NCI-H1694 treated with DMSO at 0.1 percent for 48 hours (cell line): ENCODE data around the gene CD86.

ENCODE experiments used
- DNase-seq: peaks from one replicate; lab custom pipeline; 2025; lab: John Stamatoyannopoulos, UW

CD86 gene

GRCh38 chr3:122060040-122060698 is 5.0 kb downstream of the CD86 start:
- no peak for DNase-seq

GRCh38 chr3:122063908-122064307 is 8.7 kb downstream of the CD86 start:
- DNase-seq, result no peak

DNA sequence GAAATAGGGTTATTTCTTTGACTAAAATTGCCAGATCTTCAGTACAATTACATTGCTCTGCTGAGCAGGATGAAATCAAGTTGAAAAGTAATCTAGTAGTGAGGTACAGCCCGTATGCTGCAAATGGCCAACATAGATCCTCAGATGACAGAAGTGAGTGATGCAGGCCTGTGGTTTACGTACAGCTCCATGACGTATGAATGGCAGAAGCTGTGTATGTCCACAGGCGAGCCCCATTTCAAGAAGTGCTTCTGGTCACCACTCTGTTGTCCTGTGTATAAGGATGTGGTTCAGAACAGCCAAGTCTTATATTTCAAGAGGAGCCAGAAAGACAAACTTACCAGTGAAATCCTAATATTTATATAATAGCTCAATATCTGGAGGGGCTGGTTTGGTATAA is 9.2 kb downstream of the CD86 start:
- DNase-seq, result no peak

- no peak for DNase-seq
Measured at GRCh38 chr3:122066331-122067213, 11.4 kb downstream of the CD86 start.

DNA sequence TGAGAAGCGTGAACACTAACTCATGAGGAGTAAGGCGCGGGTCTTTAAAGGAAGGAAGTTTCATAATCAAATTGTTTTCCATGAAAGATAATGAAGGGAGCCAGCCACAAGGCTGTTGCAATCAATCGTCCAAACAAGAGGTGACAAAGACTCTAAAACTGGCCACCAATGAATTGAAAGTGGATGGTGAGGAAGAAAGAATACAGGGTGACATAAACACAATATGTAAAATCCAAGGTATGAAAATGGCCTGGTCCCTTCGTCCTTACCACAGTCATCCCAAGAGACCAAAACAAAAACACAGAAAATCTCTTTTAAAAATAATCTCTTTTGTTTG is 12.0 kb downstream of the CD86 start:
- DNase-seq, result no peak

DNA sequence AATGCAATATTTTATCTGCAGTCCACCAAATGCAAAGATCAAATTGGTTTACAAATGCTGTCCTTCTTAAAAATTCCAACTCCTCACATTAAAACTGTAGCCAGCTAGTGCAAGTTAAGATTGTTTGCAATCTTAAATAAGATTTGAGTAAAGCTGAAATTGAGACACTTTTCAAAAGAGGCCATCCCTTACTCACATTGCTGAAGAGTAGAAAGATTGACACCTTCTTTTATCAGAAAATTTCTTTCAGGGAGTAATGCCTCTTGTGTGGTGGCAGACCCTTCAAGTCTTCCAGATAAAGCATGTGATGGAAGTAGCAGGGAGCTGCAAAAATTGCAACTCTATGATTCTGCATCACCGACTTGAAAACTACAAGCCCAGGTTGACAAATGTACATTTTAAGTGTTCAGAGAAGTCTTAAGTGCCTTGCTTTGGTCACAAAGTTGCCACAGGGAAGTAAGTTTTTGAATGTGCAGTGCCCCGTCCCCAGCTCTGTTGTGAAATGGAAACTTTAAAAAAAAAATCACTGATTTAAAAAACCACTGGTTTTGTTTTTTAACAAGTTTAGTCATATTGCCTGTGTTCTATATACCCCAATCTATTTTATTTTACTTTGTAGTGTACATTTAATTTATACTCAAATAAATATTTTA is 12.6 kb downstream of the CD86 start:
- no peak for DNase-seq

- DNase-seq, result no peak
Measured at GRCh38 chr3:122074621-122075265, 19.6 kb downstream of the CD86 start.

DNA sequence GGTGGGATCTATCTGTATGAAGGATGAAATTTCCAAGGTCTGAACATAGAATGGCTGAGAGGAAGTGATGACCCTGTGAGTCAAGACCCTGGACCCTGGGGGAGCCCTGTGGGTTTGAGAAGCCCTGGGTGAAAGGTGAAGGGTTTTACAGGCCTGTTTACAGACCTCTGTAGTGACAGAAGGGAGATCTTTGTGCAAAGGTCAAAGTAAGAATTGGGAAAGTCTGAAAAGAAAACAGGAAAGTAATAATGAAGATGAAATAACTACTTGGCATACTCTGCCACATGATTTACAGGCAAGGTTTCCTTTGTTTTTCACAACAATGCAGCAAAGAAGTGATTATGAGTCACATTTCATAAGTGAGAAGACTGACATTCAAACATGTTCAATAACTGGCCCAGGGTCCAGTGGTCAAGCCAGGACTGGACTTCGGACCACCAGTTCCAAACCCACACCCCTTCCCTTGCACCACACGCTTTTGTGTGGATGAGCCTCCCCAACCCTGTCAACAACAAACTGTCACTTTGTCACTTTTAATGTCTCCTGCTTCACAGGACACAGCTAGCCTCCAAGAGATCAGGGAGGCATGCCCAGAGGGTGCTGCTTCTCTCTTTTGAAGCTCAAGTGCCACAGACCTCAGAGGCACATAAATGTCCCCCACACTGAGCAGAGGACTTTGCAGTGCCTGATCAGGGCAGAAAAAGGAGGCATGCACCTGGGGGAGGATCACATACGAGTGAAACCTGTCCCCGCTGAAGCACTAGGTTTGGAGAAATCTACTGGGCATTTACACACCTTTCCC is 21.5 kb downstream of the CD86 start:
- DNase-seq, result no peak

- DNase-seq, result no peak
Measured at GRCh38 chr3:122077293-122078234, 22.4 kb downstream of the CD86 start.

- DNase-seq, result no peak
Measured at GRCh38 chr3:122078235-122078935, 23.2 kb downstream of the CD86 start.

- no peak for DNase-seq
Measured at GRCh38 chr3:122079524-122080206, 24.5 kb downstream of the CD86 start.

GRCh38 chr3:122080207-122080587 is 25.0 kb downstream of the CD86 start:
- DNase-seq, result no peak

- no peak for DNase-seq
Measured at GRCh38 chr3:122081543-122082247, 26.5 kb downstream of the CD86 start.

DNA sequence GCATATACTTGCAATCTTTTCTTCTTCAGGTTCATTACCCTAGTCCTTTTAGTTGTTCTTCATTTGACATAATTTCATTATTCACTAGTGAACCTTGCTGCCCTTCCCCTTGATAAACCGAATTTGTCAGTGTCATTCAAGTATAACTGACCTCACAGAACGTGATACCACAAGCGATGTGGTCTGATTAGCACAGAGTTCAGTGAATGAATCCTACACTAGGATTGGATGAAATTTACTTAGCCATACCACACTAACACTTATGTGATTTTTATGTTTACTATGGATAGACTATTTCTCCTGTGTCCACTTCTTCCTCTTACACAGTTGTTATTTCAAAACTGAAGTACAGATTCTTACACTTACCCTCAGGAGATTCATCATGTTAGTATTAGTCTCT is 27.2 kb downstream of the CD86 start:
- DNase-seq, result no peak

DNA sequence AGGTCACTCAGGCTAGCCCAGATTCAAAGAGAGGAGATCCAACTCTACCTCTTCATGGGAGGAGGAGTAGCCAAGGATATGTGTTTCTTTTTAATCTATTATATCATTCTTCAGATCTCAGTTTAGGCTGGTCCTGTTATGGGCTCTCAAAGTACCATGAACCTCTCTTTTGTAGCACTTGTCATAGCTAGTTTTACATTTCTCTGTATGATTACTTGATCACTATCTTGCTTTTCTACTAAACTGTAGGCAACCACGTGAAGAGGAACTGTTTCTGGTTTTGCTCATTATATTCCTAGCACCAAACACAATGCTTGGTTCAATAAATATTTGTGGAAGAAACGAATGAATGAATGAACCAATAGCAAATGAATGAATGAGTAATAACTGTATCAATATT is 29.6 kb downstream of the CD86 start:
- no peak for DNase-seq

GRCh38 chr3:122085673-122086072 is 30.5 kb downstream of the CD86 start:
- DNase-seq, result no peak

GRCh38 chr3:122088531-122088930 is 33.4 kb downstream of the CD86 start:
- no peak for DNase-seq

DNA sequence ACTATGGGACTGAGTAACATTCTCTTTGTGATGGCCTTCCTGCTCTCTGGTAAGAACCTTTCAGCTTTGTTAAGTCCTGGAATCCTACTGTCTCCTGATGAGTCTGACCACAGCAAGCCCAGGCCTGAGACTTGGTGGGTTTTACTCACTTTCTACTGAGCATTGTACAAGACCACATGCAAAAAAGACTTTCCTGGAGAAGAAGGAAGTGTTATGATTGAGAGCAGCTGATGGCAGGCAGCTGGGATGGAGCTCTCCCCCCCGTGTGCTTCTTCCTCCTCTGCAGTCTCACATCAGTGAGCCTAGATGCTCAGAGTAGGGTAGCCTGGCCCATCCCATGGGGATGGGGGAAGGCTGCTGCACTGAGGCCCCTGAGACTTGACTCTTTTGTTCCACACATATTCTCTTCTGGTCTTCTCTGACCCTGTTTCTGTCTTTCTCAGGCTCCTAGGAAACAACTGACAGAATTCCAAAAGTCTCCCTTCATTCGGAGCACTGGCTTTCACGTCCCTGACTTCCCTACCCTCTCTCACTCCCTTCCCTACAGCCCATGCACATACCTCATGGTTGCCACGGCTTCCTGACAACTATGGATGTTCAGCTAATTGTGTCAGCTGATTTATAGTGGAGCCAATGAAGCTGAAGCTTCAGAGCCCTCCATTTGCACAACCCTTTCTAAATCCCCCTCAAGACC is 36.6 kb downstream of the CD86 start:
- no peak for DNase-seq
